ENCODE results near the gene ATP2A3. TPM values are rescaled to one million over a fixed set of nuclear protein-coding genes. Genes with fewer than 3 reads are reported as not detected.

ATP2A3 gene
- total RNA-seq, 1 experiment from 2014 or later: 4.5 TPM

DNA sequence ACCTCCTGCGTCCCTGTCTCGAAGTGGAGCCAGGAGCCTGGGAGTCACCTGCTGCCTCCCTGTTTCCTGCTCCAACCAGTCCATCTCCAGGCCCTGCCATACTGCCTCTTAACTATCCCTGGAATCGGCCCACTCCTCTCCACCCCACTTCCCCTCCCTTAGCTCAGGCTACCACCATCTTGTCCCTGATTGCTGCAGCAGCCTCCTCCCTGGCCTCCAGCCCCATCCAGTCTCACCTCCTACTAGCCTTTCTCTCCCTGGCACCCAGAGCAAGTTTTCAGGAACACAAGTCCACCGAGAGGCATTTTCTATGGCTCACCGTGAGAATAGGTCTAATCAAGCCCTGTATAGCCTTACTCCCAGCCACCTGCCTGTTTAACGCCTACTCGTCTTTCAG lies 70.5 kb downstream of the ATP2A3 start:
- Mint-ChIP-seq H3K4me1 (ENCODE audit: low read depth, unreplicated experiment) (peaks cover 22% of the 10 kb centered on the region), H3K4me3 (ENCODE audit: low read depth, unreplicated experiment) (peak overlapping the region; percentile 65), H3K27ac (ENCODE audit: unreplicated experiment) (no peak overlapping the region), H3K36me3 (ENCODE audit: insufficient read depth, unreplicated experiment) (peaks cover 26% of the 10 kb centered on the region), H3K9me3 (ENCODE audit: low read depth, unreplicated experiment) (no peaks in the 10 kb centered on the region), H3K27me3 (ENCODE audit: unreplicated experiment) (peaks cover 19% of the 10 kb centered on the region)
- intact Hi-C loops (cut with micrococcal nuclease; ENCODE audit: unreplicated experiment): no loop called here
- DNase-seq: no peak
- CTCF ChIA-PET: interaction anchor here (1.7 kb wide), 1 partner anchor 20 kb away, joined by 4 read pairs; no protein-coding TSS in a partner anchor
- TF ChIP-seq CTCF (IDR thresholded peaks at IDR 0.05; ENCODE audit: unreplicated experiment): no peak
- BruUV-seq (replicated peaks): no TSS peak

GRCh38 chr17:3893003-3893719 lies 71.1 kb downstream of the ATP2A3 start, which contains the start of gene CAMKK1:
Gene CAMKK1, minus strand, starts transcription at chr17:3893053. Its CDS starts 7,366 bp downstream, at chr17:3885687.
- peaks cover 13% of the 10 kb centered on the region for H3K27me3 Mint-ChIP-seq (ENCODE audit: unreplicated experiment)
- H3K9me3 Mint-ChIP-seq (ENCODE audit: low read depth, unreplicated experiment): no peaks in the 10 kb centered on the region
- intact Hi-C loops (cut with micrococcal nuclease; ENCODE audit: unreplicated experiment): no loop called here
- H3K4me1 Mint-ChIP-seq (ENCODE audit: low read depth, unreplicated experiment): peaks cover 22% of the 10 kb centered on the region
- peak; percentile 83 for DNase-seq
- no peak for TF ChIP-seq CTCF (IDR thresholded peaks at IDR 0.05; ENCODE audit: unreplicated experiment)
- peaks cover 32% of the 10 kb centered on the region for H3K36me3 Mint-ChIP-seq (ENCODE audit: insufficient read depth, unreplicated experiment)
- H3K4me3 Mint-ChIP-seq (ENCODE audit: low read depth, unreplicated experiment): peak within 1 kb of the TSS; percentile 65
- CTCF ChIA-PET: interaction anchor here (1.7 kb wide), 1 partner anchor 21 kb away, joined by 4 read pairs; no protein-coding TSS in a partner anchor
- no TSS peak for BruUV-seq (replicated peaks)
- H3K27ac Mint-ChIP-seq (ENCODE audit: unreplicated experiment): no peak within 1 kb of the TSS

GRCh38 chr17:3892095-3892998 lies 71.9 kb downstream of the ATP2A3 start:
- Mint-ChIP-seq H3K36me3 (ENCODE audit: insufficient read depth, unreplicated experiment) (peaks cover 35% of the 10 kb centered on the region), H3K4me3 (ENCODE audit: low read depth, unreplicated experiment) (peak overlapping the region; percentile 65), H3K27me3 (ENCODE audit: unreplicated experiment) (peaks cover 13% of the 10 kb centered on the region), H3K4me1 (ENCODE audit: low read depth, unreplicated experiment) (peaks cover 29% of the 10 kb centered on the region), H3K27ac (ENCODE audit: unreplicated experiment) (no peak overlapping the region), H3K9me3 (ENCODE audit: low read depth, unreplicated experiment) (no peaks in the 10 kb centered on the region)
- no TSS peak for BruUV-seq (replicated peaks)
- TF ChIP-seq CTCF (IDR thresholded peaks at IDR 0.05; ENCODE audit: unreplicated experiment): no peak
- intact Hi-C loops (cut with micrococcal nuclease; ENCODE audit: unreplicated experiment): no loop called here
- DNase-seq: peak; percentile 28
- CTCF ChIA-PET: interaction anchor here (1.7 kb wide), 1 partner anchor 22 kb away, joined by 4 read pairs; no protein-coding TSS in a partner anchor

DNA sequence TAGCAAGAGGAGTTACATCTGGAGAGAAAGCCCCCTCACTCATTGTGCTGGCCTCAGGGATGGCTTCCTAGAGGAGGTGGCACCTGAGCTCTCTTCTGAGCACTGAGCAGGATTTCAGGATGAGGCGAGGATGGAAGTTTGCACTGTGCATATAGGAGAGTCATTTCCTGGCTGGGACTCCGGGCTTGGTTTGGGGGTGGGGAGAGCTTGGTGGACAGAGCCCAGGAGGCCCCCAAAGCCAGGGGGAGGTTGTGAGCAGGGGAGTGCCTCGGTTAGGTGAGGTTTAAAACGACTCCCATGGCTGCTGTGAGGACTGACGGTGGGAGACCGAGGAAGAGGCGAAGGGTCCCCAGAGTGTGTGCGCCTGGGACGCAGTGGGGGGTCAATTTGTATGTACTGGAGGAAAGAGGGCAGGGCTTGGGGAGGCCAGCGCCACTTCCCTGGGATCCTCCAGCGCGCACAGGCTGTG lies 72.6 kb downstream of the ATP2A3 start:
- no peaks in the 10 kb centered on the region for H3K9me3 Mint-ChIP-seq (ENCODE audit: low read depth, unreplicated experiment)
- H3K36me3 Mint-ChIP-seq (ENCODE audit: insufficient read depth, unreplicated experiment): peaks cover 40% of the 10 kb centered on the region
- no TSS peak for BruUV-seq (replicated peaks)
- peaks cover 13% of the 10 kb centered on the region for H3K27me3 Mint-ChIP-seq (ENCODE audit: unreplicated experiment)
- peak overlapping the region; percentile 65 for H3K4me3 Mint-ChIP-seq (ENCODE audit: low read depth, unreplicated experiment)
- intact Hi-C loops (cut with micrococcal nuclease; ENCODE audit: unreplicated experiment): no loop called here
- TF ChIP-seq CTCF (IDR thresholded peaks at IDR 0.05; ENCODE audit: unreplicated experiment): no peak
- peaks cover 35% of the 10 kb centered on the region for H3K4me1 Mint-ChIP-seq (ENCODE audit: low read depth, unreplicated experiment)
- CTCF ChIA-PET: no interaction called here
- H3K27ac Mint-ChIP-seq (ENCODE audit: unreplicated experiment): no peak overlapping the region
- no peak for DNase-seq
